Thyroid gland (tissue), 4 donors: Measurements from ENCODE around the gene ASB5. TPM values are rescaled to one million over a fixed set of nuclear protein-coding genes. Genes with fewer than 3 reads are reported as not detected.

Experiments used
- DNase-seq, 2 donors: peaks; one replicate each; pipeline ENCODE4 v3.0.0-alpha.2; 2019
- H3K27ac ChIP-seq, 3 donors: fragments of 200-600 bp; sonication (generic); 1 replicate in 2 of 3; 2 replicates in 1 of 3; pipeline ENCODE4 v1.5.1; 2016 to 2019; ENCODE audit warnings: mild to moderate bottlenecking in 1 of 3, moderate library complexity in 1 of 3
- H3K27me3 ChIP-seq: fragments of 200-600 bp; sonication (generic); one replicate; pipeline ENCODE4 v1.5.1; 2019
- H3K36me3 ChIP-seq, 2 donors: fragments of 200-600 bp; sonication (generic); one replicate each; pipeline ENCODE4 v1.5.1; 2016 to 2019
- H3K4me1 ChIP-seq, 2 donors: fragments of 200-600 bp; sonication (generic); one replicate each; pipeline ENCODE4 v1.5.1; 2017 to 2019
- H3K4me3 ChIP-seq, 3 donors: fragments of 200-600 bp; sonication (generic); replicated peaks in 1 of 3; 1 replicate in 2 of 3; 2 replicates in 1 of 3; pipeline ENCODE4 v1.5.1; 2016; ENCODE audit warnings: mild to moderate bottlenecking in 1 of 3
- H3K9me3 ChIP-seq: fragments of 200-600 bp; sonication (generic); one replicate; pipeline ENCODE4 v1.5.1; 2017
- POLR2A ChIP-seq, 2 donors: fragments of 450-650 bp; IDR thresholded peaks; one replicate each; pipeline ENCODE4 v1.6.1; 2017; ENCODE audit warnings: antibody characterized with exemption in 2 of 2, mild to moderate bottlenecking in 2 of 2, moderate library complexity in 1 of 2
- WGBS, 2 donors: methylation state at CpG; one replicate each; pipeline ENCODE4 v1.1.5; 2017; 5-methylcytosine and 5-hydroxymethylcytosine counted together
- intact Hi-C: fragments of 100-400 bp; cut with DNase I; formaldehyde crosslinking; loops from one replicate; pipeline ENCODE4 v1.15.1; 2023
- total RNA-seq, 4 donors: library from RNA; depleted of rRNA; stranded (reverse); fragments of >200 nt; gene quantifications; one replicate each; pipeline ENCODE4 v1.2.3, GENCODE V29; 2016
- TF ChIP-seq, protein P1 (sequence below), 6 experiments: fragments of 200-600 bp in 3 of 6; fragments of 450-650 bp in 3 of 6; sonication (generic) in 3 of 6; IDR thresholded peaks; one replicate each; pipeline ENCODE4 v1.5.1; 2016 to 2019; ENCODE audit warnings: antibody characterized with exemption in 6 of 6, mild to moderate bottlenecking in 2 of 6, inconsistent platforms in 1 of 6, moderate library complexity in 1 of 6

ASB5 gene
- total RNA-seq, 4 donors from 2014 or later, result 0.13 TPM; not detected in 3

DNA sequence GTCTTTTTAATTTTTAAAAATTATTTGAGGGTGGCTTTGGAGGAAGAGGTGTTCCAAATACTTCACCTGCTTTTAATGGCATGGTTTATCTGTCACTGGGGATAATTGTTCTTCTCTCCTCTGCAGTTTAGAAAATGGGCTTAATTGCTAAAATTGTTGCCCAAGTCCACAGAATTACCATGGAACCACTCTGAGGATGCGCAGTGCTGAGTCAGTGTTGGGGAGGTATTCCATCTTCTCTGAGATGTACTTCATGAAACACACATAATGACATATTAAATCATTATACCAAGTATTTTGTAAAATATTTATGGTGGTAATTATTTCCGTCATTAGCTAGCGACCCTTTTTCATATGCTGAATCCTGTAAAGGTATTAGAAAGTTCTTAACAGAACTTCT lies 8.0 kb downstream of the ASB5 start:
- Histone ChIP-seq H3K9me3 (no peaks in the 10 kb centered on the region), H3K27me3 (no peaks in the 10 kb centered on the region), H3K4me1 (no peaks in the 10 kb centered on the region), H3K4me3 (no peak overlapping the region), H3K27ac (no peak overlapping the region), H3K36me3 (no peaks in the 10 kb centered on the region)
- DNase-seq, result no peak
- TF ChIP-seq, protein P1, sequence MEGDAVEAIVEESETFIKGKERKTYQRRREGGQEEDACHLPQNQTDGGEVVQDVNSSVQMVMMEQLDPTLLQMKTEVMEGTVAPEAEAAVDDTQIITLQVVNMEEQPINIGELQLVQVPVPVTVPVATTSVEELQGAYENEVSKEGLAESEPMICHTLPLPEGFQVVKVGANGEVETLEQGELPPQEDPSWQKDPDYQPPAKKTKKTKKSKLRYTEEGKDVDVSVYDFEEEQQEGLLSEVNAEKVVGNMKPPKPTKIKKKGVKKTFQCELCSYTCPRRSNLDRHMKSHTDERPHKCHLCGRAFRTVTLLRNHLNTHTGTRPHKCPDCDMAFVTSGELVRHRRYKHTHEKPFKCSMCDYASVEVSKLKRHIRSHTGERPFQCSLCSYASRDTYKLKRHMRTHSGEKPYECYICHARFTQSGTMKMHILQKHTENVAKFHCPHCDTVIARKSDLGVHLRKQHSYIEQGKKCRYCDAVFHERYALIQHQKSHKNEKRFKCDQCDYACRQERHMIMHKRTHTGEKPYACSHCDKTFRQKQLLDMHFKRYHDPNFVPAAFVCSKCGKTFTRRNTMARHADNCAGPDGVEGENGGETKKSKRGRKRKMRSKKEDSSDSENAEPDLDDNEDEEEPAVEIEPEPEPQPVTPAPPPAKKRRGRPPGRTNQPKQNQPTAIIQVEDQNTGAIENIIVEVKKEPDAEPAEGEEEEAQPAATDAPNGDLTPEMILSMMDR (IDR thresholded peaks at IDR 0.05), result no peak
- intact Hi-C loops, result no loop called here
- WGBS, 2 donors, result 93 to 95% methylated on average over 3 of the region's 3 CpGs

DNA sequence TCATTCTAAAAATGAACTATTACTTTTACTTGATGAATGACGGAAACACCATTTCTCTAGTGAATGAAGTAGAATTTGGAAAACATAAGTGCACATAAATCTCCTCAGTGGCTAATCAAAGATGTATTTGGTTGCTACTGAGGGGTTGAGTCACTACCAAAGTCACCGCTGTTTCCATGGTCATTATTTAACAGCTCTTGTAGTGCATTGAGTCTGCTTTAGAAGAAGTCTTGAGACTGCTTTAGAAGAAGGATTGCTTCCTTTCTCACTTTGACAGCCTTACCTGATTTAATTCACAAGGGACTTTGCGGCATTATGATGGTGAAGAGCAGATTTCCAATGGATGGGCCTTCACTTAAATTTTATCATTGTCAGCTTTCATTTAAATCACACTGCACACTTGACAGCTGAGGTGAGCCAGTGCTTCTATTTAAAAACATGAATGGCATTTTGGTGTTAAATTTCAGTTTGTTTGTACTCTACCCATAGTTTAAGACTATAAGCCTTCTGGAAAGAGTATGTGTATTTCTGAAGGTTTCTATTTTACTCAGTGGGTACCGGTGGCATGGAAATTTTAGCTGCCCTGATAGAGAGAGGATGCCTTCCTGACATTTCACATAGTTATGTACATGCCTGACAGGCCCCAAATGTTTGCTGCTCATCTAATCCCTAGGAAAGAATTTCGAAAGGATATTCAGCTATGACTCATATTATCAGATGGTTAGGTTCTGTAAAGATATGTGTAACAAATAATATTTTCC lies 9.5 kb downstream of the ASB5 start:
- H3K9me3 ChIP-seq, result no peaks in the 10 kb centered on the region
- no peaks in the 10 kb centered on the region for H3K36me3 ChIP-seq
- H3K27me3 ChIP-seq, result no peaks in the 10 kb centered on the region
- no peak overlapping the region for H3K4me3 ChIP-seq
- no peak for DNase-seq
- 90 to 91% methylated on average over 5 of the region's 5 CpGs for WGBS, 2 donors
- no peaks in the 10 kb centered on the region for H3K4me1 ChIP-seq
- TF ChIP-seq, protein P1 (IDR thresholded peaks at IDR 0.05), result no peak
- TF ChIP-seq POLR2A (IDR thresholded peaks at IDR 0.05), result no peak
- no peak overlapping the region for H3K27ac ChIP-seq
- intact Hi-C loops, result no loop called here

DNA sequence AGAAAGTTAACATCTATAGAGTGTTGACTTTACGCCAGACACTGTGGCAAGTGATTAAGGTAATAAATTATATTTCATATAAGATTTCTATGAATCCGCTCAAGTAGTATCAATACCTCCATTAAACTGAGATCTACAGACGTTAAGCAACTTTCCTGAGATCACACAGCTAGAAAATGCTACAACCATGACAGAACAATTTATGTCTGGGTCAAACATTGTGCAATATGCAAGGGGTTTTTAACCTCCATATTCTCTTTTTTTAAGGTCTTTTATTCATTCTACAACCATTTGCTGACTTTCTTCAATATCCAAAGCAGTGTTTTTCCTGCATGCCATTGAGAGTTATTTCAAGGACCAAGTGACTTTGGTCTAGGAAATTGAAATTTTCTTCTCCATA lies 10.9 kb downstream of the ASB5 start:
- no peaks in the 10 kb centered on the region for H3K4me1 ChIP-seq
- TF ChIP-seq, protein P1 (IDR thresholded peaks at IDR 0.05), result no peak
- H3K9me3 ChIP-seq, result no peaks in the 10 kb centered on the region
- no peaks in the 10 kb centered on the region for H3K27me3 ChIP-seq
- DNase-seq, result no peak
- intact Hi-C loops, result no loop called here
- H3K27ac ChIP-seq, result no peak overlapping the region
- no peak overlapping the region for H3K4me3 ChIP-seq
- WGBS, 2 donors, result 95 to 96% methylated on average over 3 of the region's 3 CpGs
- no peaks in the 10 kb centered on the region for H3K36me3 ChIP-seq

DNA sequence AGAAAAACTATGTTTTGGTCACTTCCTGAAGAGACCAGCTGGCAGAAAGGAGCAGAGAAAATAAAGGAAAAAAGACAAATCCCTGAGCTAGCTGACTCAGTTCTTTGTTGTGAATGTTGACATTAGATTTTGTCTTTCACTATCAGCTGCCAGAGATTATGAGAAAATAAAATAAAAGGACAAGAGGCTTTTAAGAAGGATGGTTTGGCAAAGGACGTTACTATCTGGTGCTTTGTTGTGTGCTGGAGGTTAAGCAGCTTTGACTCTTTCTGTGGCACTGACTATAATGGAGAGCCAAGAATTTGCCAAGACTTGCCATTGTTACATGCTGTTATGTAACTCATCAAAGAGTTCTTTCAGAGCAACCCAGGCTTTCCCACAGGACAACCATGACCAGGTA lies 12.1 kb downstream of the ASB5 start:
- no peak for DNase-seq
- TF ChIP-seq POLR2A (IDR thresholded peaks at IDR 0.05), result no peak
- TF ChIP-seq, protein P1 (IDR thresholded peaks at IDR 0.05), result no peak
- Histone ChIP-seq H3K4me3 (no peak overlapping the region), H3K4me1 (no peaks in the 10 kb centered on the region), H3K27ac (no peak overlapping the region), H3K9me3 (no peaks in the 10 kb centered on the region), H3K36me3 (no peaks in the 10 kb centered on the region), H3K27me3 (no peaks in the 10 kb centered on the region)
- 33 to 59% methylated on average over 1 of the region's 1 CpG for WGBS, 2 donors
- intact Hi-C loops, result no loop called here

DNA sequence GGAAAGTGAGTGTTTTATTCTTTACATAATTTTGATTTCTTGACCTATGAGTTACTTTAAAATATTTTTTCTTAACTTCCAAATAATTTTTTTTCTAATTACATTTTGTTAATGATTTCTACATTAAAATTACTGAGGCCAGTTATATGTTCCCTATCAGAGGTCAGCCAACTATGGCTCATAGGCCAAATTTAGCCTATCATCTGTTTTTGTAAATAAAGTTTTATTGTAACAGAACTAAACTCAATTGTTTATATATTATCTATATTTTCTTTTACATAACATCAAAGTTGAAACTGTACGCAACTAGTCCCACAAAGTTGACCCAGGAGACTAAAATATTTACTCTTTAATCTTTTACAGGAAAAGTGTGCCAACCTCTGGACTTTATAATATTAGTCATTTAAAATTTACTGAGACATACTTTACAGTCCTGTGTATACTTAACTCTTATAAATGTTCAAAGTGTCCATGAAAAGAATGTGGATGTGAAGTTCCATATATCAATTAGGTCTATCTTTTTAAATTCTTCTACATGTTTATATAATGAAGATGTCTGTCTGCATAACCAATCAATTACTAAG lies 26.2 kb downstream of the ASB5 start:
- 92 to 96% methylated on average over 1 of the region's 1 CpG for WGBS, 2 donors
- no peak overlapping the region for H3K4me3 ChIP-seq
- DNase-seq, result no peak
- H3K27me3 ChIP-seq, result no peaks in the 10 kb centered on the region
- no peaks in the 10 kb centered on the region for H3K9me3 ChIP-seq
- no peak overlapping the region for H3K27ac ChIP-seq
- H3K4me1 ChIP-seq, result peaks cover 0 to 5% of the 10 kb centered on the region in 2 donors
- no peaks in the 10 kb centered on the region for H3K36me3 ChIP-seq
- TF ChIP-seq POLR2A (IDR thresholded peaks at IDR 0.05), result no peak
- TF ChIP-seq, protein P1 (IDR thresholded peaks at IDR 0.05), result no peak
- intact Hi-C loops, result no loop called here
